WTC11 (cell line): Measurements from ENCODE around the gene MYL11. TPM values are rescaled to one million over a fixed set of nuclear protein-coding genes. Genes with fewer than 3 reads are reported as not detected.

Experiments
- ATAC-seq: fragments of 200-7000 bp; cut with Tn5 transposase; 2 replicates; pipeline ENCODE4 v1.10.0; 2021; ENCODE audit warnings: mild to moderate bottlenecking, moderate library complexity
- CTCF ChIA-PET: fragments of 300-600 bp; sonication (Branson Sonifier 250); formaldehyde crosslinking; loops from one replicate; lab custom pipeline; 2021; ENCODE audit warnings: antibody characterized with exemption; lab: Charles Lee
- POLR2A ChIA-PET: fragments of 350-600 bp; sonication (Branson Sonifier 250); formaldehyde crosslinking; loops from one replicate; lab custom pipeline; 2021; ENCODE audit warnings: antibody characterized with exemption; lab: Charles Lee
- DNase-seq: peaks from one replicate; pipeline ENCODE4 v3.0.0; 2021; ENCODE audit warnings: low spot score
- H3K27ac Mint-ChIP-seq: 2 replicates; pipeline ENCODE4 v1.8.0; 2021; ENCODE audit warnings: mixed read lengths
- H3K27me3 Mint-ChIP-seq: 2 replicates; pipeline ENCODE4 v1.8.0; 2021; ENCODE audit warnings: low read depth, mild to moderate bottlenecking, moderate library complexity, mixed read lengths
- H3K36me3 Mint-ChIP-seq: 2 replicates; pipeline ENCODE4 v1.8.0; 2021; ENCODE audit warnings: mixed read lengths
- H3K4me1 Mint-ChIP-seq: 2 replicates; pipeline ENCODE4 v1.8.0; 2022; ENCODE audit warnings: mixed read lengths
- H3K4me3 Mint-ChIP-seq: 2 replicates; pipeline ENCODE4 v1.8.0; 2021; ENCODE audit warnings: mild to moderate bottlenecking, moderate library complexity, mixed read lengths
- H3K9me3 Mint-ChIP-seq: 2 replicates; pipeline ENCODE4 v1.8.0; 2021; ENCODE audit warnings: mixed read lengths
- ATF1 ChIP-seq: sonication (generic); formaldehyde crosslinking; IDR thresholded peaks from 2 replicates; pipeline ENCODE4 v1.8.1; 2023; ENCODE audit warnings: mild to moderate bottlenecking, moderate library complexity, missing genetic modification reagents
- ELF4 ChIP-seq: sonication (generic); formaldehyde crosslinking; IDR thresholded peaks from 2 replicates; pipeline ENCODE4 v1.8.1; 2022; ENCODE audit warnings: low read depth, mild to moderate bottlenecking, moderate library complexity, missing genetic modification reagents
- ETV6 ChIP-seq: sonication (generic); formaldehyde crosslinking; IDR thresholded peaks from 2 replicates; pipeline ENCODE4 v1.8.1; 2022; ENCODE audit warnings: mild to moderate bottlenecking, missing genetic modification reagents
- FOXJ3 ChIP-seq: sonication (generic); formaldehyde crosslinking; IDR thresholded peaks from 2 replicates; pipeline ENCODE4 v1.9.0; 2021; ENCODE audit warnings: missing genetic modification reagents, mild to moderate bottlenecking, borderline replicate concordance
- HMGA2 ChIP-seq: fragments of 250-450 bp; sonication (Bioruptor Pico); IDR thresholded peaks from 2 replicates; pipeline ENCODE4 v1.4.0; 2021; ENCODE audit warnings: mild to moderate bottlenecking, moderate library complexity
- JAZF1 ChIP-seq: fragments of 250-450 bp; sonication (Bioruptor Pico); IDR thresholded peaks from 2 replicates; pipeline ENCODE4 v1.9.0; 2021; ENCODE audit warnings: moderate library complexity, mild to moderate bottlenecking, inconsistent platforms
- KAT7 ChIP-seq: sonication (generic); formaldehyde crosslinking; IDR thresholded peaks from 2 replicates; pipeline ENCODE4 v1.8.1; 2023; ENCODE audit warnings: missing genetic modification reagents, mild to moderate bottlenecking, borderline replicate concordance
- MYBL2 ChIP-seq: sonication (generic); formaldehyde crosslinking; IDR thresholded peaks from 2 replicates; pipeline ENCODE4 v1.8.1; 2023; ENCODE audit warnings: mild to moderate bottlenecking, moderate library complexity, missing genetic modification reagents
- OVOL2 ChIP-seq: fragments of 250-450 bp; sonication (Bioruptor Pico); IDR thresholded peaks from 2 replicates; pipeline ENCODE4 v1.9.0; 2021; ENCODE audit warnings: mild to moderate bottlenecking, borderline replicate concordance
- ZNF121 ChIP-seq: sonication (generic); formaldehyde crosslinking; IDR thresholded peaks from 2 replicates; pipeline ENCODE4 v1.8.0; 2023; ENCODE audit warnings: missing genetic modification reagents
- ZNF671 ChIP-seq: fragments of 250-450 bp; sonication (Bioruptor Pico); IDR thresholded peaks from 2 replicates; pipeline ENCODE4 v1.8.0; 2021; ENCODE audit warnings: mild to moderate bottlenecking
- total RNA-seq: library from RNA; stranded (reverse); gene quantifications from 3 replicates; pipeline ENCODE4 v1.2.3, GENCODE V29; 2021
- TF ChIP-seq, protein P1 (sequence below): sonication (generic); formaldehyde crosslinking; IDR thresholded peaks from 2 replicates; pipeline ENCODE4 v1.8.0; 2023; ENCODE audit warnings: mild to moderate bottlenecking, missing genetic modification reagents
- TF ChIP-seq, protein P2 (sequence below): sonication (generic); formaldehyde crosslinking; IDR thresholded peaks from 2 replicates; pipeline ENCODE4 v1.8.1; 2023; ENCODE audit warnings: mild to moderate bottlenecking, moderate library complexity, missing genetic modification reagents
- TF ChIP-seq, protein P3 (sequence below): sonication (generic); formaldehyde crosslinking; IDR thresholded peaks from 2 replicates; pipeline ENCODE4 v1.8.1; 2023; ENCODE audit warnings: mild to moderate bottlenecking, missing genetic modification reagents
- TF ChIP-seq, protein P4 (sequence below): sonication (generic); formaldehyde crosslinking; IDR thresholded peaks from 2 replicates; pipeline ENCODE4 v1.8.0; 2022; ENCODE audit warnings: mild to moderate bottlenecking, missing genetic modification reagents
- TF ChIP-seq, protein P5 (sequence below): sonication (generic); formaldehyde crosslinking; IDR thresholded peaks from 2 replicates; pipeline ENCODE4 v1.8.1; 2022; ENCODE audit warnings: mild to moderate bottlenecking, moderate library complexity, missing genetic modification reagents
- TF ChIP-seq, protein P6 (sequence below): sonication (generic); formaldehyde crosslinking; IDR thresholded peaks from 2 replicates; pipeline ENCODE4 v1.8.0; 2023; ENCODE audit warnings: missing genetic modification reagents, mild to moderate bottlenecking, borderline replicate concordance

MYL11 gene
- total RNA-seq, 1 experiment from 2014 or later: 1.3 TPM

DNA sequence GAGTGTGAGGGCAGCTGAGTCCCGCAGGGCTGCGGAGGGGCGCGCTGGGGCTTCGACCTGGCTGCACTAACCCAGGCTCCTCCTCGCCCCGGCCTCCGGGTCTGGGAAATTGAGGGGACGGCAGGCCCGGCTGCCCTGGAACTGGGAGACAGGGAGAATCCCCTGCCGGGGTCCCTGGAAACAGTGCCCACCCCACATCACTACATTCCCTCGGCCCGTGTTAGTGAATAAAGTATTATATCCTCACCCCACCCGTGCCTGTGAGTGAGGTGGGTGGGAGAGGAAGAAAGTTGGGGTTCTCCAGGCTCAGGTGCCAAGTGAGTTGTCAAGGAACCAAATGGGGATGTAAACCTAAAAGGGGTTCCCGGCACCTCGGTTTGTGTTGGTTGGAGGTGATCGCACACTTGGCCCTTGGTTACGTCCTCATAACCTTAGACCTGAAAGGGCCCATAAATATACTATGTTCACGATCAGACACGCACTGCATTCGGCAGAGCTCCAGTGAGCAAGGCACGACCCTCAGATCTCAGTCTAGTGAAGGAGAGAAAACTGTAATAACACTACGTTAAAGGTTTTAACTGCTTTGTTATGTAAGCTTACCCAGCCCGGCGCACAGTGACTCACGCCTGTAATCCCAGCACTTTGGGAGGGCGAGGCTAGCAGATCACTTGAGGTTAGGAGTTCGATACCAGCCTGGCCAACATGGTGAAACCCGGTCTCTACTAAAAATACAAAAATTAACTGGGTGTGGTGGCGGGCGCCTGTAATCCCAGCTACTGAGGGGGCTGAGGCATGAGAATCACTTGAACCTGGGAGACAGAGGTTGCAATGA is 44.0 kb downstream of the MYL11 start (continued):
- TF ChIP-seq ZNF671 (CRISPR knock-in tag) (no peak), MYBL2 (CRISPR knock-in tag) (no peak), ETV6 (no peak), OVOL2 (CRISPR knock-in tag) (no peak), HMGA2 (CRISPR knock-in tag) (no peak)
- TF ChIP-seq, protein P1, sequence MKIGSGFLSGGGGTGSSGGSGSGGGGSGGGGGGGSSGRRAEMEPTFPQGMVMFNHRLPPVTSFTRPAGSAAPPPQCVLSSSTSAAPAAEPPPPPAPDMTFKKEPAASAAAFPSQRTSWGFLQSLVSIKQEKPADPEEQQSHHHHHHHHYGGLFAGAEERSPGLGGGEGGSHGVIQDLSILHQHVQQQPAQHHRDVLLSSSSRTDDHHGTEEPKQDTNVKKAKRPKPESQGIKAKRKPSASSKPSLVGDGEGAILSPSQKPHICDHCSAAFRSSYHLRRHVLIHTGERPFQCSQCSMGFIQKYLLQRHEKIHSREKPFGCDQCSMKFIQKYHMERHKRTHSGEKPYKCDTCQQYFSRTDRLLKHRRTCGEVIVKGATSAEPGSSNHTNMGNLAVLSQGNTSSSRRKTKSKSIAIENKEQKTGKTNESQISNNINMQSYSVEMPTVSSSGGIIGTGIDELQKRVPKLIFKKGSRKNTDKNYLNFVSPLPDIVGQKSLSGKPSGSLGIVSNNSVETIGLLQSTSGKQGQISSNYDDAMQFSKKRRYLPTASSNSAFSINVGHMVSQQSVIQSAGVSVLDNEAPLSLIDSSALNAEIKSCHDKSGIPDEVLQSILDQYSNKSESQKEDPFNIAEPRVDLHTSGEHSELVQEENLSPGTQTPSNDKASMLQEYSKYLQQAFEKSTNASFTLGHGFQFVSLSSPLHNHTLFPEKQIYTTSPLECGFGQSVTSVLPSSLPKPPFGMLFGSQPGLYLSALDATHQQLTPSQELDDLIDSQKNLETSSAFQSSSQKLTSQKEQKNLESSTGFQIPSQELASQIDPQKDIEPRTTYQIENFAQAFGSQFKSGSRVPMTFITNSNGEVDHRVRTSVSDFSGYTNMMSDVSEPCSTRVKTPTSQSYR (CRISPR knock-in tag): no peak
- TF ChIP-seq, protein P2, sequence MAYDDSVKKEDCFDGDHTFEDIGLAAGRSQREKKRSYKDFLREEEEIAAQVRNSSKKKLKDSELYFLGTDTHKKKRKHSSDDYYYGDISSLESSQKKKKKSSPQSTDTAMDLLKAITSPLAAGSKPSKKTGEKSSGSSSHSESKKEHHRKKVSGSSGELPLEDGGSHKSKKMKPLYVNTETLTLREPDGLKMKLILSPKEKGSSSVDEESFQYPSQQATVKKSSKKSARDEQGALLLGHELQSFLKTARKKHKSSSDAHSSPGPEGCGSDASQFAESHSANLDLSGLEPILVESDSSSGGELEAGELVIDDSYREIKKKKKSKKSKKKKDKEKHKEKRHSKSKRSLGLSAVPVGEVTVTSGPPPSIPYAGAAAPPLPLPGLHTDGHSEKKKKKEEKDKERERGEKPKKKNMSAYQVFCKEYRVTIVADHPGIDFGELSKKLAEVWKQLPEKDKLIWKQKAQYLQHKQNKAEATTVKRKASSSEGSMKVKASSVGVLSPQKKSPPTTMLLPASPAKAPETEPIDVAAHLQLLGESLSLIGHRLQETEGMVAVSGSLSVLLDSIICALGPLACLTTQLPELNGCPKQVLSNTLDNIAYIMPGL (CRISPR knock-in tag): no peak
- TF ChIP-seq, protein P3, sequence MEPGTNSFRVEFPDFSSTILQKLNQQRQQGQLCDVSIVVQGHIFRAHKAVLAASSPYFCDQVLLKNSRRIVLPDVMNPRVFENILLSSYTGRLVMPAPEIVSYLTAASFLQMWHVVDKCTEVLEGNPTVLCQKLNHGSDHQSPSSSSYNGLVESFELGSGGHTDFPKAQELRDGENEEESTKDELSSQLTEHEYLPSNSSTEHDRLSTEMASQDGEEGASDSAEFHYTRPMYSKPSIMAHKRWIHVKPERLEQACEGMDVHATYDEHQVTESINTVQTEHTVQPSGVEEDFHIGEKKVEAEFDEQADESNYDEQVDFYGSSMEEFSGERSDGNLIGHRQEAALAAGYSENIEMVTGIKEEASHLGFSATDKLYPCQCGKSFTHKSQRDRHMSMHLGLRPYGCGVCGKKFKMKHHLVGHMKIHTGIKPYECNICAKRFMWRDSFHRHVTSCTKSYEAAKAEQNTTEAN (CRISPR knock-in tag): no peak
- TF ChIP-seq, protein P4, sequence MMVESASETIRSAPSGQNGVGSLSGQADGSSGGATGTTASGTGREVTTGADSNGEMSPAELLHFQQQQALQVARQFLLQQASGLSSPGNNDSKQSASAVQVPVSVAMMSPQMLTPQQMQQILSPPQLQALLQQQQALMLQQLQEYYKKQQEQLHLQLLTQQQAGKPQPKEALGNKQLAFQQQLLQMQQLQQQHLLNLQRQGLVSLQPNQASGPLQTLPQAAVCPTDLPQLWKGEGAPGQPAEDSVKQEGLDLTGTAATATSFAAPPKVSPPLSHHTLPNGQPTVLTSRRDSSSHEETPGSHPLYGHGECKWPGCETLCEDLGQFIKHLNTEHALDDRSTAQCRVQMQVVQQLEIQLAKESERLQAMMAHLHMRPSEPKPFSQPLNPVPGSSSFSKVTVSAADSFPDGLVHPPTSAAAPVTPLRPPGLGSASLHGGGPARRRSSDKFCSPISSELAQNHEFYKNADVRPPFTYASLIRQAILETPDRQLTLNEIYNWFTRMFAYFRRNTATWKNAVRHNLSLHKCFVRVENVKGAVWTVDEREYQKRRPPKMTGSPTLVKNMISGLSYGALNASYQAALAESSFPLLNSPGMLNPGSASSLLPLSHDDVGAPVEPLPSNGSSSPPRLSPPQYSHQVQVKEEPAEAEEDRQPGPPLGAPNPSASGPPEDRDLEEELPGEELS: no peak

DNA sequence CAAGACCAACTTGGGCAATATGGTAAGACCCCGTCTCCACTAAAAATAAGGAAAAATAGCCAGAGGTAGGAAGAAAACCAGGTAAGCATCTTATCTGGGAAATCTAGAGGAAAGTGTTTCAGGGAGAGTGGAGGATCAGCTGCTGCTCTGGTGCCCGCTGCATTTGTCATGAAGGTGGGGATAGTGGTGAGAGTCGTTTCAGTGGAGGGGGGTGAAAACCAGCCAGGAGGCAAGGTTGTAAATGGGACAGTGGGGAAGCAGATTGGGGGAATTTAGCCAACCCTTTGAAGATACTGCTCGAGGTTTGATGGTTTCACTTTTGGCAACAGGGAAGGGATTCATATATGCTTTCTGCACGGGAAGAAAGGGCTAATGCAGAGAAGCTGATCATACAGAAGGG is 46.4 kb downstream of the MYL11 start:
- Mint-ChIP-seq H3K4me1 (peaks cover 12% of the 10 kb centered on the region), H3K36me3 (peaks cover 45% of the 10 kb centered on the region), H3K4me3 (no peak overlapping the region), H3K27me3 (no peaks in the 10 kb centered on the region), H3K9me3 (no peaks in the 10 kb centered on the region), H3K27ac (no peak overlapping the region)
- TF ChIP-seq, protein P5, sequence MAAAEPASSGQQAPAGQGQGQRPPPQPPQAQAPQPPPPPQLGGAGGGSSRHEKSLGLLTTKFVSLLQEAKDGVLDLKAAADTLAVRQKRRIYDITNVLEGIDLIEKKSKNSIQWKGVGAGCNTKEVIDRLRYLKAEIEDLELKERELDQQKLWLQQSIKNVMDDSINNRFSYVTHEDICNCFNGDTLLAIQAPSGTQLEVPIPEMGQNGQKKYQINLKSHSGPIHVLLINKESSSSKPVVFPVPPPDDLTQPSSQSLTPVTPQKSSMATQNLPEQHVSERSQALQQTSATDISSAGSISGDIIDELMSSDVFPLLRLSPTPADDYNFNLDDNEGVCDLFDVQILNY: no peak
- TF ChIP-seq, protein P6, sequence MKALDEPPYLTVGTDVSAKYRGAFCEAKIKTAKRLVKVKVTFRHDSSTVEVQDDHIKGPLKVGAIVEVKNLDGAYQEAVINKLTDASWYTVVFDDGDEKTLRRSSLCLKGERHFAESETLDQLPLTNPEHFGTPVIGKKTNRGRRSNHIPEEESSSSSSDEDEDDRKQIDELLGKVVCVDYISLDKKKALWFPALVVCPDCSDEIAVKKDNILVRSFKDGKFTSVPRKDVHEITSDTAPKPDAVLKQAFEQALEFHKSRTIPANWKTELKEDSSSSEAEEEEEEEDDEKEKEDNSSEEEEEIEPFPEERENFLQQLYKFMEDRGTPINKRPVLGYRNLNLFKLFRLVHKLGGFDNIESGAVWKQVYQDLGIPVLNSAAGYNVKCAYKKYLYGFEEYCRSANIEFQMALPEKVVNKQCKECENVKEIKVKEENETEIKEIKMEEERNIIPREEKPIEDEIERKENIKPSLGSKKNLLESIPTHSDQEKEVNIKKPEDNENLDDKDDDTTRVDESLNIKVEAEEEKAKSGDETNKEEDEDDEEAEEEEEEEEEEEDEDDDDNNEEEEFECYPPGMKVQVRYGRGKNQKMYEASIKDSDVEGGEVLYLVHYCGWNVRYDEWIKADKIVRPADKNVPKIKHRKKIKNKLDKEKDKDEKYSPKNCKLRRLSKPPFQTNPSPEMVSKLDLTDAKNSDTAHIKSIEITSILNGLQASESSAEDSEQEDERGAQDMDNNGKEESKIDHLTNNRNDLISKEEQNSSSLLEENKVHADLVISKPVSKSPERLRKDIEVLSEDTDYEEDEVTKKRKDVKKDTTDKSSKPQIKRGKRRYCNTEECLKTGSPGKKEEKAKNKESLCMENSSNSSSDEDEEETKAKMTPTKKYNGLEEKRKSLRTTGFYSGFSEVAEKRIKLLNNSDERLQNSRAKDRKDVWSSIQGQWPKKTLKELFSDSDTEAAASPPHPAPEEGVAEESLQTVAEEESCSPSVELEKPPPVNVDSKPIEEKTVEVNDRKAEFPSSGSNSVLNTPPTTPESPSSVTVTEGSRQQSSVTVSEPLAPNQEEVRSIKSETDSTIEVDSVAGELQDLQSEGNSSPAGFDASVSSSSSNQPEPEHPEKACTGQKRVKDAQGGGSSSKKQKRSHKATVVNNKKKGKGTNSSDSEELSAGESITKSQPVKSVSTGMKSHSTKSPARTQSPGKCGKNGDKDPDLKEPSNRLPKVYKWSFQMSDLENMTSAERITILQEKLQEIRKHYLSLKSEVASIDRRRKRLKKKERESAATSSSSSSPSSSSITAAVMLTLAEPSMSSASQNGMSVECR: no peak
- TF ChIP-seq ZNF121 (CRISPR knock-in tag): no peak
- TF ChIP-seq KAT7 (CRISPR knock-in tag): no peak
- TF ChIP-seq FOXJ3: no peak
- TF ChIP-seq JAZF1 (CRISPR knock-in tag): no peak
- no peak for TF ChIP-seq MYBL2 (CRISPR knock-in tag)
- no peak for TF ChIP-seq ELF4
- no peak for TF ChIP-seq ATF1 (CRISPR knock-in tag)
- ChIA-PET CTCF (interaction anchor here (0.6 to 5.7 kb wide), 3 partner anchors 9 to 71 kb away, joined by 3 to 73 read pairs (median 5); partner anchors contain the start of gene DCTPP1), POLR2A (no interaction called here)
- ATAC-seq (no peak), DNase-seq (no peak)
